Gastrocnemius medialis (tissue), 4 donors: ENCODE results near the gene MYZAP.

Experiments
- POLR2A ChIP-seq, 2 donors: fragments of 450-650 bp; IDR thresholded peaks; one replicate each; pipeline ENCODE4 v1.6.1; 2017; ENCODE audit warnings: antibody characterized with exemption in 2 of 2, mild to moderate bottlenecking in 2 of 2, moderate library complexity in 2 of 2
- TF ChIP-seq, protein P1 (sequence below), 5 experiments: fragments of 450-650 bp in 3 of 5; fragments of 200-600 bp in 2 of 5; sonication (generic) in 2 of 5; IDR thresholded peaks in 4 of 5; conservative IDR thresholded peaks in 1 of 5; 1 replicate in 4 of 5; 2 replicates in 1 of 5; pipeline ENCODE4 v1.5.1; 2016 to 2019; ENCODE audit warnings: antibody characterized with exemption in 5 of 5, mild to moderate bottlenecking in 3 of 5, moderate library complexity in 3 of 5

DNA sequence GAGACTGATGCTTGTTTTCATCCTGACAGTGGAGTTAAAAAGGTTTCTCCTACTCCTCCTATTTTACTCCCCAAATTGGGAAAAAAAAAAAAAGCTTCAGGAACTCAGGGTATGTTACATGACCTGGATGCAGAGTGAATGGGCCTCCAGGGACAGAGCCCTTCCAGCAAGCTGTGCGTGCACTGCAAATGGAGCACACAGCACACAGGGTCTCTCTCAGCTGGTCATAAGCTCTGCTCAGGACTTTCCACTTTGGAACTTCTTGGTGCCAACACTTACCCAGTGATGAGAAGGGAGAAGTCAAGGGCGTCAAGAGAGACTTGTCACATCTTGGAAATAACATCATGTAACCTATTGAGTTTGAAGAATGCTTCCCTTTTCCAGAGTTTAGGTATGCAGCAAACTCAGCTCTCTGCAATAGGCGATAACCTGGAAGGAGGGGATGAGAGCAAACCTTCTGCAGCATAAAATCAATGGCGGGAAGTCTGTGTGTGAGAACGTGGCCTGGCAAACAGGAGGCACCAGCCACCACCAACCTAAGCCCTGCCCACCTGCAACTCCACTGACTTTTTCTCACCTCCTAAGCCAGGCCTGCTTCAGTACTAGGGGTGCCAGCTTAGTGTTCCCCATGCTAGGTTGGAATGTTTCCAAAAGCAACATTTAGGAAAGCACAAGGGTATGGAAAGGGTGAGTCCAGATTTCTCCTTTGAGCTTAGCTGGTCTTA is 39.8 kb downstream of the MYZAP start:
- TF ChIP-seq, protein P1, sequence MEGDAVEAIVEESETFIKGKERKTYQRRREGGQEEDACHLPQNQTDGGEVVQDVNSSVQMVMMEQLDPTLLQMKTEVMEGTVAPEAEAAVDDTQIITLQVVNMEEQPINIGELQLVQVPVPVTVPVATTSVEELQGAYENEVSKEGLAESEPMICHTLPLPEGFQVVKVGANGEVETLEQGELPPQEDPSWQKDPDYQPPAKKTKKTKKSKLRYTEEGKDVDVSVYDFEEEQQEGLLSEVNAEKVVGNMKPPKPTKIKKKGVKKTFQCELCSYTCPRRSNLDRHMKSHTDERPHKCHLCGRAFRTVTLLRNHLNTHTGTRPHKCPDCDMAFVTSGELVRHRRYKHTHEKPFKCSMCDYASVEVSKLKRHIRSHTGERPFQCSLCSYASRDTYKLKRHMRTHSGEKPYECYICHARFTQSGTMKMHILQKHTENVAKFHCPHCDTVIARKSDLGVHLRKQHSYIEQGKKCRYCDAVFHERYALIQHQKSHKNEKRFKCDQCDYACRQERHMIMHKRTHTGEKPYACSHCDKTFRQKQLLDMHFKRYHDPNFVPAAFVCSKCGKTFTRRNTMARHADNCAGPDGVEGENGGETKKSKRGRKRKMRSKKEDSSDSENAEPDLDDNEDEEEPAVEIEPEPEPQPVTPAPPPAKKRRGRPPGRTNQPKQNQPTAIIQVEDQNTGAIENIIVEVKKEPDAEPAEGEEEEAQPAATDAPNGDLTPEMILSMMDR (IDR thresholded peaks at IDR 0.05 in 4 of 5, conservative IDR thresholded peaks at IDR 0.05 in 1 of 5): no peak
- no peak for TF ChIP-seq POLR2A (IDR thresholded peaks at IDR 0.05)
